ENCODE results near the gene ARVCF.

The ARVCF gene

DNA sequence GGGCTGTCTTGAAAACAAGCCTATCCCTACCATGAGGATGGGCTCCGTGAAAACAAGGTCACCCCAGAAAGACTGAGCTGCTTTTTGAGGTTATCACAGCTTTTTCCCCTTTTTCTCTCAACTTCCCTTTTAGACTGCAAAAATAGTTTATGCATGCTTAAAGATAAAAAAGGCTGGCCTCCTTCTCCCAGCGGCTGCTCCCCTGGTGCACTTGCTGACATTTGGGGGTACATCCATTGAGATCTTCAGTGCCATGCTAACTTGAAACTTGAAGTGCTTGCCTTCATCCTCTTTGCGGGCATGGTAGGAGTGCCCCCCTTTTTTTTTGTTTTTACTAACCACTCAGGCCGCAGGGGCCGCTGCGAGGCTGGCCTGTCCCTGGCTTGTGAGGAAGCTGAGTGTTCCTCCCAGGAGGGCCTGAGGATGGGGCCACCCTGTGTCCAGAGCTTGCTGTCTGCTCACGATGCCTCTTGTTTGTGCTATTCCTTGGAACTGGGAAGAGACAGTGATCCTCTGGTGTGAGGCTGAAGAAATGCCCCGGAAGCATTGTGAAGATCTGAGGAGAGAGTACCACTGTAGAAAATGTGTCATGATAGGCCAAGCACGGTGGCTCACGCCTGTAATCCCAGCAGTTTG is 6.5 kb upstream of the ARVCF start:
- Histone ChIP-seq H3K27me3 (ENCODE audit: insufficient read depth, poor library complexity, severe bottlenecking) (no peaks in the 10 kb centered on the region), H3K4me3 (replicated peaks; ENCODE audit: insufficient read depth, low read length) (no peak overlapping the region), H3K27ac (replicated peaks) (peak overlapping the region; percentile 82)
- peak; percentile 26 to 47 for DNase-seq (ENCODE audit: low read depth in 1 of 2, low spot score in 1 of 2)
- TF ChIP-seq, protein P1, sequence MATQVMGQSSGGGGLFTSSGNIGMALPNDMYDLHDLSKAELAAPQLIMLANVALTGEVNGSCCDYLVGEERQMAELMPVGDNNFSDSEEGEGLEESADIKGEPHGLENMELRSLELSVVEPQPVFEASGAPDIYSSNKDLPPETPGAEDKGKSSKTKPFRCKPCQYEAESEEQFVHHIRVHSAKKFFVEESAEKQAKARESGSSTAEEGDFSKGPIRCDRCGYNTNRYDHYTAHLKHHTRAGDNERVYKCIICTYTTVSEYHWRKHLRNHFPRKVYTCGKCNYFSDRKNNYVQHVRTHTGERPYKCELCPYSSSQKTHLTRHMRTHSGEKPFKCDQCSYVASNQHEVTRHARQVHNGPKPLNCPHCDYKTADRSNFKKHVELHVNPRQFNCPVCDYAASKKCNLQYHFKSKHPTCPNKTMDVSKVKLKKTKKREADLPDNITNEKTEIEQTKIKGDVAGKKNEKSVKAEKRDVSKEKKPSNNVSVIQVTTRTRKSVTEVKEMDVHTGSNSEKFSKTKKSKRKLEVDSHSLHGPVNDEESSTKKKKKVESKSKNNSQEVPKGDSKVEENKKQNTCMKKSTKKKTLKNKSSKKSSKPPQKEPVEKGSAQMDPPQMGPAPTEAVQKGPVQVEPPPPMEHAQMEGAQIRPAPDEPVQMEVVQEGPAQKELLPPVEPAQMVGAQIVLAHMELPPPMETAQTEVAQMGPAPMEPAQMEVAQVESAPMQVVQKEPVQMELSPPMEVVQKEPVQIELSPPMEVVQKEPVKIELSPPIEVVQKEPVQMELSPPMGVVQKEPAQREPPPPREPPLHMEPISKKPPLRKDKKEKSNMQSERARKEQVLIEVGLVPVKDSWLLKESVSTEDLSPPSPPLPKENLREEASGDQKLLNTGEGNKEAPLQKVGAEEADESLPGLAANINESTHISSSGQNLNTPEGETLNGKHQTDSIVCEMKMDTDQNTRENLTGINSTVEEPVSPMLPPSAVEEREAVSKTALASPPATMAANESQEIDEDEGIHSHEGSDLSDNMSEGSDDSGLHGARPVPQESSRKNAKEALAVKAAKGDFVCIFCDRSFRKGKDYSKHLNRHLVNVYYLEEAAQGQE (IDR thresholded peaks at IDR 0.05; ENCODE audit: insufficient replicate concordance, low read depth): no peak
- TF ChIP-seq POLR2AphosphoS5 (IDR thresholded peaks at IDR 0.05; ENCODE audit: low read depth) (no peak), SPI1 (IDR thresholded peaks at IDR 0.05; ENCODE audit: borderline replicate concordance, low read depth) (no peak; the same call in 1 of the 2 replicates), GABPA (IDR thresholded peaks at IDR 0.05; ENCODE audit: low read depth) (no peak)
- TF ChIP-seq, protein P2, sequence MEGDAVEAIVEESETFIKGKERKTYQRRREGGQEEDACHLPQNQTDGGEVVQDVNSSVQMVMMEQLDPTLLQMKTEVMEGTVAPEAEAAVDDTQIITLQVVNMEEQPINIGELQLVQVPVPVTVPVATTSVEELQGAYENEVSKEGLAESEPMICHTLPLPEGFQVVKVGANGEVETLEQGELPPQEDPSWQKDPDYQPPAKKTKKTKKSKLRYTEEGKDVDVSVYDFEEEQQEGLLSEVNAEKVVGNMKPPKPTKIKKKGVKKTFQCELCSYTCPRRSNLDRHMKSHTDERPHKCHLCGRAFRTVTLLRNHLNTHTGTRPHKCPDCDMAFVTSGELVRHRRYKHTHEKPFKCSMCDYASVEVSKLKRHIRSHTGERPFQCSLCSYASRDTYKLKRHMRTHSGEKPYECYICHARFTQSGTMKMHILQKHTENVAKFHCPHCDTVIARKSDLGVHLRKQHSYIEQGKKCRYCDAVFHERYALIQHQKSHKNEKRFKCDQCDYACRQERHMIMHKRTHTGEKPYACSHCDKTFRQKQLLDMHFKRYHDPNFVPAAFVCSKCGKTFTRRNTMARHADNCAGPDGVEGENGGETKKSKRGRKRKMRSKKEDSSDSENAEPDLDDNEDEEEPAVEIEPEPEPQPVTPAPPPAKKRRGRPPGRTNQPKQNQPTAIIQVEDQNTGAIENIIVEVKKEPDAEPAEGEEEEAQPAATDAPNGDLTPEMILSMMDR (IDR thresholded peaks at IDR 0.05; ENCODE audit: insufficient read depth, low read length): no peak

DNA sequence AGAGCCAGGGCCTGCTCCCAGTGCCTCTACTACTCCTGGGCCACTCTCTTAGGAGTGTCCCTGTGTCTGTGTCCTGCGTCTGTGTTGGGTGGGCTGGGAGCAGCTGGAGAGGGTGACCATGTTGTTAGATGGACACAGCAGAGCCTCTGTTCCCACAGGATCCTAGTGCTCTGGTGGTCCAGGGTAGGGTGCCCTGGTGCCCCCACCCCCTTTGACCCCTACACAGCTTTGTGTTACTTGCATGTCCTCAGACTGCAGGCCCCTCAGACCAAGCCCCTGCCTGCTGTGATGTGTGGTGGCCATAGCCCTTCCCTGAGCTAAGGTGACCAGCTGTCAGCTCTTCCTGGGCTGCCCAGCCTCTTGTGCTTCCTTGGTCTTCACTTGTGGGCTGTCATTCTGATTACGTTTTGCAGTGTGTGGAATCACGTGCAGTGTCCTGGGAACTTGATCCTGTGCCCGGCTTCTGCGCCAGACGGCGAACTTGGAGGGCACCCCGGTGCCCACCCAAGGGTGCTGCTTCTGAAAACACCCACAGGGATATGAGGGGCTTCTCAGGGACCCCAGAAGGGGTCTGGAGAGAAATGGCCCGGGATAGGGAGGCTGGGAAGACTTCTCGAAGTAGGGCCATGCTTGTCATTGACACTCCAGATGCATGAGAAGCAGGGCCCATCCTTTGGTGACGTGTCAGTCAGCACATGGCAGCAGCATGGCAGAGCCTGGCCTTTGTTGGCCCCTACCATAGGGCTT is 5.8 kb upstream of the ARVCF start:
- no peak for DNase-seq (ENCODE audit: low read depth in 1 of 2, low spot score in 1 of 2)
- TF ChIP-seq, protein P1 (IDR thresholded peaks at IDR 0.05; ENCODE audit: insufficient replicate concordance, low read depth): no peak
- TF ChIP-seq SPI1 (IDR thresholded peaks at IDR 0.05; ENCODE audit: borderline replicate concordance, low read depth) (no peak), POLR2AphosphoS5 (IDR thresholded peaks at IDR 0.05; ENCODE audit: low read depth) (no peak), GABPA (IDR thresholded peaks at IDR 0.05; ENCODE audit: low read depth) (no peak)
- TF ChIP-seq, protein P2 (IDR thresholded peaks at IDR 0.05; ENCODE audit: insufficient read depth, low read length): no peak
- no peaks in the 10 kb centered on the region for H3K27me3 ChIP-seq (ENCODE audit: insufficient read depth, poor library complexity, severe bottlenecking)

DNA sequence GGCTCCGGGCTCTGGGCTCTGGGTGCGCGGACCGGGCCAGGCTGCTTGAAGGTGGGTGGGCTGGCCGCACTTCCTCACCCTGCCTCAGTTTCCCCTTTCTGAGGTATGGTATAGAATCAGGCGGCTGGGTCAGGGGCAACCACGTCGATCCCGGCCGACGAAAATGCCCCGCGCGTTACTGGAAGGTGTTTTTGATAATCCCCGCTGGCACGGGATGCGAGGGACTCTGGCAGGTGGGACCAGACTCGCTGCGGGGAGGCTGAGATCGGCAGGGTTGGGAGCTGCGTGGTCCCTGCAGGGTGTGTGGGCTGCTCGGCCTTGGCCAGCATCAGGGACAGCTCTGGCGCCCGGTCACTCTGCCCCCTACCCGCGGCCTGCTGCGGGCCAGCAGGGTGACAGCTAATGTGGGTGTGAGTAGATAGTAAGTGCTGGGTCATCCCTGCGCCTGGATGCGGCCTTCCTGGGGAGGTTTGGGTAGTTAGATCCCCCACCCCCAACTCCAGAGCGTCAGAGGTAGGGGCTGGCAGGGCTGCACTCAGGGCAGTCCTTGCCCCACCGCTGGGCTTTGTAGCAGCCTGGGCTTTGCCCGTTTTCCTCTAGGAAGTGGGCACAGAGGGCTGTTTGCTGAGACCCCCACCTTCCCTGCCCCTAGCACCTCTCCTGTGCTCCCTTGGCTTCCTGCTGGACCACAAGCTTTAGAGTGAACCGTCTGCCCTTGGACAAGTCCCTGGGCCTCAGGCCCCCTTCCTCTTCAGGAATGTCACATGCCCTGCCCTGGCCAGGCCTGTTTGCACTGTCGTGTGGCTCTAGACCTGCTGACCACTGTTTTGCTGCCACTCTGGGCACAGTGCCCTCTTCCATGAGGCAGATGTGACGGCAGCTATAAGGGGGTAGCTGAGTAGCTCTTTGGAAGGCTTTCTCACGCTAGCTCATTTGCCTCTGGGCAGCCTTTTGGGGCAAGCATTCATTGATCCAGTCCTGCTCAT is 4.9 kb upstream of the ARVCF start:
- H3K4me3 ChIP-seq (replicated peaks; ENCODE audit: insufficient read depth, low read length): peak overlapping the region; percentile 89
- H3K27ac ChIP-seq (replicated peaks): peak overlapping the region; percentile 82
- TF ChIP-seq POLR2AphosphoS5 (IDR thresholded peaks at IDR 0.05; ENCODE audit: low read depth): no peak
- TF ChIP-seq, protein P1 (IDR thresholded peaks at IDR 0.05; ENCODE audit: insufficient replicate concordance, low read depth): no peak
- no peak for TF ChIP-seq GABPA (IDR thresholded peaks at IDR 0.05; ENCODE audit: low read depth)
- no peak for TF ChIP-seq SPI1 (IDR thresholded peaks at IDR 0.05; ENCODE audit: borderline replicate concordance, low read depth)
- TF ChIP-seq, protein P2 (IDR thresholded peaks at IDR 0.05; ENCODE audit: insufficient read depth, low read length): no peak
- no peaks in the 10 kb centered on the region for H3K27me3 ChIP-seq (ENCODE audit: insufficient read depth, poor library complexity, severe bottlenecking)
- DNase-seq (ENCODE audit: low read depth in 1 of 2, low spot score in 1 of 2): peak; percentile 9 to 43

More for the DNA sequence above, 5.8 kb upstream of the ARVCF start:
- peak overlapping the region; percentile 89 for H3K4me3 ChIP-seq (replicated peaks; ENCODE audit: insufficient read depth, low read length)
- peak overlapping the region; percentile 82 for H3K27ac ChIP-seq (replicated peaks)

All from HL-60 (cell line).